ENCODE data around the gene MECP2.

DNA sequence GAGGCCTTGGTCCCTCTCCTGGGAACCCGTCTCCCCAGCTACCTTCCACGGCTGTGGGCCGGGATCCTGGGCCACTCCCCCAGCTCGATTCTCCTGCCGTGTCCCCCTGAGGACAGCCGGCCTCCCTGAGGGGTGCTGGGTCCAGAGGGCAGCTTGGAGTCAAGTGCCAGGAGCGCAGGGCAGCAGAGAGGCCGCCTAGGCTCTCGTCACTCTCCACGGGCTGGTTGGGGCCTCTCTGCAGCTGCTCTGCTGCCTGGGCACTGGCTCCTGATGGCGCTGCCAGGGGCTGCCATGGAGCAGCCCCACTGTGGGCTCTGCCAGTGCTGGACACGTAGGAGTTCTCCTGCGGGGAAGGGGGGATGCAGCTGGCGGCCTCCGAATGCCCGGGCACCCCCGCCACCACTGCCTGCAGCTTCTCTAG lies 84.5 kb downstream of the MECP2 start:
- TF ChIP-seq HDAC2 (IDR thresholded peaks at IDR 0.05) (no peak), RAD21 (conservative IDR thresholded peaks at IDR 0.05 in 1 of 2, IDR thresholded peaks at IDR 0.05 in 1 of 2) (no peak), JUNB (IDR thresholded peaks at IDR 0.05) (no peak), MAX (IDR thresholded peaks at IDR 0.05) (no peak), CTCF (IDR thresholded peaks at IDR 0.05) (no peak), RARB (CRISPR knock-in tag; IDR thresholded peaks at IDR 0.05) (no peak)
